Pericardium fibroblast (primary cell): Measurements from ENCODE around the gene CDC20B. TPM values are rescaled to one million over a fixed set of nuclear protein-coding genes. Genes with fewer than 3 reads are reported as not detected.

ENCODE experiments used
- total RNA-seq: library from RNA; depleted of rRNA; stranded (reverse); fragments of >200 nt; gene quantifications from 2 replicates; pipeline ENCODE4 v1.2.3, GENCODE V29; 2015

CDC20B gene, protein sequence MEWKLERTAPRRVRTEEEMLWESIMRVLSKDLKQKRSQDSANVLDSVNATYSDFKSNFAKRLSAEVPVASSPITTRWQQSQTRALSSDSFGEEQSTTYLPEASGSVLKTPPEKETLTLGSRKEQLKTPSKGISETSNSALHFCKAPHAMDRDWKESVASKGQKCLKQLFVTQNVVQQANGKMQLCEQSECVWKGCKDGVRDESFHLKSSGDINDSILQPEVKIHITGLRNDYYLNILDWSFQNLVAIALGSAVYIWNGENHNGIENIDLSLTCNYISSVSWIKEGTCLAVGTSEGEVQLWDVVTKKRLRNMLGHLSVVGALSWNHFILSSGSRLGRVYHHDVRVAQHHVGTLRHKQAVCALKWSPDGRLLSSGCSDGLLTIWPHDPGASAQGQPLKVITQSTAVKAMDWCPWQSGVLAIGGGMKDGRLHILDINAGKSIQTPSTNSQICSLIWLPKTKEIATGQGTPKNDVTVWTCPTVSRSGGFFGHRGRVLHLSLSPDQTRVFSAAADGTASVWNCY
- not detected in 2 replicates for total RNA-seq

DNA sequence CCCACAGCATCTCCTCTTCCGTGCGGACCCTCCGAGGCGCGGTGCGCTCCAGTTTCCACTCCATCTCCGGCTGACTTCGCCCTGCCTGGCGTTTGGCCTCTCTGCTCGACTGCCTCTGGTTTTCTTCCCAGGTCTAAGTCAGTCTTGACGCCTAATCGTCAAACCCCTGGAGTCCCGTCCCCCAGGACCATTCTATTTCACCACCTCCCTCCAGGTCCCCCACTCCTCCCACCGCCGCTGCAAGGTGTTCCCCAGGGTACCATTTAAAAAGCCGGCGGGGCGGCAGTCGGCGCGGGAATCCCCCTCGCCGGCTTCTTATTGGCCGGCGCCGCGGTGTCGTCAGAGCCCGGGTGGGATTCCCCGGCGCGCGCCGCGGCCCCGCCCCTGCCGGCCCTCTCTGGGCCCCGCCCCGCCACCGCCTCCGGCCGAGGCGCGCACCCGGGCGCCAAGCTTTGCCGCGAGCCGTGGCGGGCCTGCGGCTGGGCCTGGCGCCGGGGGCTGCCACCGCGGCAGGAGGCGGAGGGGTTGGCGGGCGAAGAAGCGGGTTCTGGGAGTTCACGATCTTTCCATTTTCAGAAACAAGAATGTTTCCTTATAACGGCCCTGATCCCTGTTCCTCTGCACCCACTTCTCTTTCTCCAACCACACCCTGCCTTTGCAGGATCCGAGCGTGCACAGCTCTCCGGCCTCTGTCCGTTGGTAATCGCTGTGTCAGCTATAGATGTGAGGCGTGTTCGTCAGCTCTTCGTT, at the start of gene CDC20B:
Gene CDC20B, minus strand, starts transcription at position 241 of the 750 bp plus-strand sequence. Its CDS starts 177 bp downstream, at position 64.

DNA sequence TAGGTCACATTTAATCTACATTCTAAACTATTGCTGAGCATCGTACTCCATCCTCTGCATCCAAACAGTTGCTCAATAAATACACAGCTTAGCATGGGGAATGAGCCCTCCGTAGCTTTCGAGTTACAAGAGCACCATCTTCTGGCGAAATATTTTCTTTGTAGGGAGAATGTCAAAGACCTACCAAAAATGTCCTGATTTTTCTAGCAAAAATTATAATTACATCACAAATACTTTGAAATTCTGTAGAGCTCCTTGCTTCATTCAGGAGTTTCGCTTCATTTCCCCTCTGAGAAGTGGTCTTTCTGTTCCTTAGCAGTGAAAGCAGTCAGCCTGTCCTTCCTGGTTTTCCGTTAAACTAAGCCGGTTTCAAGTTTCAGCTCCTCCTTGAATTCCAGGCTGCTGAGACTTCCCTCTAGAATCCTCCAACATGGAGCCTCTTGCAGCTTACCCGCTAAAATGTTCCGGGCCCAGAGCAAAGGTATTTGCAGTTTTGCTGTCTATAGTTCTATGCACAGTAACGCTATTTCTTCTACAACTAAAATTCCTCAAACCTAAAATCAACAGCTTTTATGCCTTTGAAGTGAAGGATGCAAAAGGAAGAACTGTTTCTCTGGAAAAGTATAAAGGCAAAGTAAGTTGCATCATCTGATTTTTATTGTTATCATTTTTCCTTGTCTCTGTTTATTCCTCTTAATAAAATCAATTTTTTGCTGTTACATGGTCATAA, 13.0 kb downstream of the CDC20B start, which contains the start of gene GPX8:
Gene GPX8, plus strand, starts transcription at position 409 of the 730 bp plus-strand sequence. Its CDS starts 22 bp downstream, at position 431.

GRCh38 chr5:55102348-55102747, 70.6 kb downstream of the CDC20B start, which contains the start of gene GZMA:
TSS of gene GZMA (plus strand) at chr5:55102646. CDS start at chr5:55102683, 37 bp downstream.

Other genes starting within 250 kb of the CDC20B start
- 1.3 TPM in 1 of 2 replicates, not detected in the other for gene ESM1, start 187.6 kb downstream of the CDC20B start, total RNA-seq
- gene GZMK, start 148.9 kb downstream of the CDC20B start, total RNA-seq: not detected in 2 replicates
- not detected in 2 replicates for gene GZMA, start 70.5 kb downstream of the CDC20B start, total RNA-seq
- gene GPX8, start 13.0 kb downstream of the CDC20B start, total RNA-seq: 128 and 138 TPM in 2 replicates
- not detected in 2 replicates for gene MCIDAS, start 54.1 kb upstream of the CDC20B start, total RNA-seq
- gene CCNO, start 60.4 kb upstream of the CDC20B start, total RNA-seq: not detected in 2 replicates
- gene DHX29, start 134.5 kb upstream of the CDC20B start, total RNA-seq: 20.9 and 21.5 TPM in 2 replicates
- 61.1 and 66.3 TPM in 2 replicates for gene MTREX, start 134.8 kb upstream of the CDC20B start, total RNA-seq